Measurements from ENCODE around the gene OR51B2.
"Not testable (repeated sequence)": the region's sequence is repeated elsewhere in the genome, so short reads cannot be mapped to it uniquely, and the experiment has no call there.

Gene OR51B2

GRCh38 chr11:5310423-5310822 is 13.7 kb downstream of the OR51B2 start:
- DNase-seq: no peak

- DNase-seq: no peak
Observed at GRCh38 chr11:5307256-5308019, 16.7 kb downstream of the OR51B2 start.

- no peak for DNase-seq
Observed at GRCh38 chr11:5304046-5304445, 20.1 kb downstream of the OR51B2 start.

- no peak for DNase-seq
Observed at GRCh38 chr11:5303626-5304025, 20.5 kb downstream of the OR51B2 start.

- no peak for DNase-seq
Observed at GRCh38 chr11:5301846-5302245, 22.3 kb downstream of the OR51B2 start, which contains the start of gene OR51B4. Gene OR51B4, minus strand, starts transcription at chr11:5301946. Its CDS starts 0 bp downstream, at chr11:5301946.

GRCh38 chr11:5300251-5300650 is 23.8 kb downstream of the OR51B2 start:
- no peak for DNase-seq

- peak in 1 of 2 experiments; percentile 17 for DNase-seq
Observed at GRCh38 chr11:5298451-5298850, 25.6 kb downstream of the OR51B2 start.

- DNase-seq: no peak
Observed at GRCh38 chr11:5297721-5298323, 26.3 kb downstream of the OR51B2 start.

GRCh38 chr11:5294342-5294995 is 29.6 kb downstream of the OR51B2 start:
- not testable (repeated sequence) for DNase-seq

GRCh38 chr11:5293028-5293427 is 31.1 kb downstream of the OR51B2 start:
- no peak for DNase-seq

GRCh38 chr11:5291207-5291838 is 32.8 kb downstream of the OR51B2 start:
- DNase-seq: peak; percentile 20 to 58

- no peak for DNase-seq
Observed at GRCh38 chr11:5290106-5290505, 34.0 kb downstream of the OR51B2 start.

- DNase-seq: no peak
Observed at GRCh38 chr11:5289696-5290095, 34.4 kb downstream of the OR51B2 start.

- no peak for DNase-seq
Observed at GRCh38 chr11:5288906-5289550, 35.1 kb downstream of the OR51B2 start.

GRCh38 chr11:5288108-5288905 is 35.8 kb downstream of the OR51B2 start:
- DNase-seq: no peak

- no peak for DNase-seq
Observed at GRCh38 chr11:5286901-5287300, 37.2 kb downstream of the OR51B2 start.

GRCh38 chr11:5286351-5286750 is 37.7 kb downstream of the OR51B2 start:
- DNase-seq: no peak

GRCh38 chr11:5285703-5286340 is 38.3 kb downstream of the OR51B2 start:
- no peak for DNase-seq

GRCh38 chr11:5284637-5285036 is 39.5 kb downstream of the OR51B2 start:
- DNase-seq: no peak

- no peak for DNase-seq
Observed at GRCh38 chr11:5283882-5284281, 40.2 kb downstream of the OR51B2 start.

- DNase-seq: no peak
Observed at GRCh38 chr11:5283086-5283485, 41.0 kb downstream of the OR51B2 start.

GRCh38 chr11:5282628-5283027 is 41.5 kb downstream of the OR51B2 start:
- DNase-seq: no peak
